ENCODE measurements around the gene RAPGEF4. TPM values are rescaled to one million over a fixed set of nuclear protein-coding genes. Genes with fewer than 3 reads are reported as not detected.
A peak's percentile ranks its signal among the peaks of the same experiment; 100 is the strongest.

RAPGEF4 gene
- total and polyA plus RNA-seq, 9 of the 15 experiments (the other 6 are each of a cell fraction or from before 2014, with no cell fraction given), result 0.04 to 0.33 (median 0.13) TPM; not detected in 6

GRCh38 chr2:172931918-172932520, 196.4 kb downstream of the RAPGEF4 start (continued):
- TF ChIP-seq CTCF (IDR thresholded peaks at IDR 0.05 in 2 of 3, conservative IDR thresholded peaks at IDR 0.05 in 1 of 3; ENCODE audit: insufficient read depth in 2 of 3, low read depth in 1 of 3, low read length in 3 of 3) (peak; percentile 68 to 86 (median 72); a peak in 5 of 6 replicates), TFE3 (CRISPR knock-in tag; IDR thresholded peaks at IDR 0.05) (no peak), MYNN (IDR thresholded peaks at IDR 0.05) (no peak), MYNN (CRISPR knock-in tag; IDR thresholded peaks at IDR 0.05) (no peak), ZBTB7A (IDR thresholded peaks at IDR 0.05; ENCODE audit: borderline replicate concordance, control insufficient read depth, low read depth, low read length) (no peak), POLR2H (tag; IDR thresholded peaks at IDR 0.05; ENCODE audit: low read depth) (0 out of 2 replicates have a peak, but pooled peaks have one; percentile 26), HDAC8 (tag; IDR thresholded peaks at IDR 0.05) (no peak), NEUROD1 (IDR thresholded peaks at IDR 0.05; ENCODE audit: borderline replicate concordance, low read depth, low read length, partially characterized antibody) (no peak), ELF4 (CRISPR knock-in tag; IDR thresholded peaks at IDR 0.05) (no peak), ATF4 (CRISPR knock-in tag; IDR thresholded peaks at IDR 0.05) (no peak), HMBOX1 (IDR thresholded peaks at IDR 0.05) (no peak), LCOR (CRISPR knock-in tag; IDR thresholded peaks at IDR 0.05) (no peak), MLX (CRISPR knock-in tag; conservative IDR thresholded peaks at IDR 0.05) (no peak), E2F3 (CRISPR knock-in tag; IDR thresholded peaks at IDR 0.05) (no peak), ZNF589 (CRISPR knock-in tag; IDR thresholded peaks at IDR 0.05; ENCODE audit: low read depth) (no peak)

Data from K562 (cell line).